HepG2 (cell line): ENCODE results near the gene MC4R. TPM values are rescaled to one million over a fixed set of nuclear protein-coding genes. Genes with fewer than 3 reads are reported as not detected.

ENCODE experiments used
- ATAC-seq: fragments of 200-7000 bp; cut with Tn5 transposase; 3 replicates; pipeline ENCODE4 v1.9.1; 2020; ENCODE audit warnings: mild to moderate bottlenecking, moderate library complexity
- BruUV-seq: library from RNA; stranded (reverse); fragments of 400-500 nt; replicated peaks from 2 replicates; lab custom pipeline; 2021; lab: Mats Ljungman, UMichigan
- CTCF ChIA-PET: fragments of 300-600 bp; formaldehyde crosslinking; extraction: SDS; loops from one replicate; lab custom pipeline; 2021; ENCODE audit warnings: low total read pairs, inconsistent platforms, low intra/inter-chr PET ratio; lab: Yijun Ruan, JAX
- POLR2A ChIA-PET: fragments of 350-600 bp; sonication (Branson Sonifier 250); formaldehyde crosslinking; loops from one replicate; lab custom pipeline; 2020; ENCODE audit warnings: antibody characterized with exemption, inconsistent platforms; lab: Yijun Ruan, JAX
- DNase-seq: peaks from one replicate; pipeline ENCODE4 v3.0.0-alpha.2; 2015; ENCODE audit warnings: low spot score
- FAIRE-seq: peaks from 3 replicates; lab custom pipeline; 2011; peaks lifted over from hg19 to GRCh38; lab: Jason Lieb, UNC
- H2AFZ ChIP-seq: one replicate; pipeline ENCODE4 v1.6.1; 2011; ENCODE audit warnings: low read length, inconsistent platforms
- H3K27ac ChIP-seq: fragments of 300-600 bp; 3 replicates; pipeline ENCODE4 v1.8.0; 2011; ENCODE audit warnings: mixed run types, mild to moderate bottlenecking, mixed read lengths, low read length, inconsistent platforms; ENCODE audit not compliant: insufficient read depth; ENCODE audit errors: extremely low read length
- H3K27me3 ChIP-seq, 2 experiments: fragments of 200-600 bp in 1 of 2; 2 replicates in 1 of 2; 3 replicates in 1 of 2; pipeline versions ENCODE4 v1.6.0 to v1.8.0; 2011; ENCODE audit warnings: low read length in 2 of 2, mild to moderate bottlenecking in 2 of 2, moderate library complexity in 2 of 2, inconsistent platforms in 1 of 2; ENCODE audit not compliant: insufficient read depth in 2 of 2, control insufficient read depth in 1 of 2
- H3K36me3 ChIP-seq, 2 experiments: fragments of 200-600 bp in 1 of 2; replicated peaks in 1 of 2; 2 replicates in 1 of 2; 3 replicates in 1 of 2; pipeline versions ENCODE4 v1.5.1 to v1.8.0; 2011; ENCODE audit warnings: low read length in 2 of 2, inconsistent platforms in 1 of 2; ENCODE audit not compliant: insufficient read depth in 2 of 2, control insufficient read depth in 1 of 2
- H3K4me1 ChIP-seq: 2 replicates; pipeline ENCODE4 v1.5.1; 2012; ENCODE audit warnings: low read length, inconsistent platforms; ENCODE audit not compliant: insufficient read depth
- H3K4me2 ChIP-seq: 2 replicates; pipeline ENCODE4 v1.6.0; 2011; ENCODE audit warnings: low read depth, low read length, inconsistent platforms
- H3K4me3 ChIP-seq, 3 experiments: fragments of 200-600 bp in 1 of 3; sonication (generic), shearing (Covaris generic) in 1 of 3; replicated peaks in 1 of 3; 2 replicates each; pipeline ENCODE4 v1.5.1; 2011 to 2016; ENCODE audit warnings: low read length in 3 of 3, inconsistent platforms in 2 of 3, low read depth in 2 of 3, mild to moderate bottlenecking in 2 of 3, control low read depth in 1 of 3, mixed read lengths in 1 of 3; ENCODE audit not compliant: insufficient read depth in 1 of 3
- H3K79me2 ChIP-seq: one replicate; pipeline ENCODE4 v1.6.1; 2011; ENCODE audit warnings: low read length, inconsistent platforms; ENCODE audit not compliant: insufficient read depth
- H3K9ac ChIP-seq: 2 replicates; pipeline ENCODE4 v1.6.0; 2011; ENCODE audit warnings: mild to moderate bottlenecking, low read depth, low read length, inconsistent platforms; ENCODE audit not compliant: insufficient read depth
- H3K9me3 ChIP-seq: 2 replicates; pipeline ENCODE4 v1.5.1; 2012; ENCODE audit warnings: mild to moderate bottlenecking, low read length
- H4K20me1 ChIP-seq: 2 replicates; pipeline ENCODE4 v1.6.0; 2011; ENCODE audit warnings: inconsistent platforms, mild to moderate bottlenecking, low read length, moderate library complexity; ENCODE audit not compliant: insufficient read depth
- ATF5 ChIP-seq: sonication (generic); formaldehyde crosslinking; IDR thresholded peaks from 2 replicates; pipeline ENCODE4 v1.4.0; 2020; ENCODE audit warnings: mild to moderate bottlenecking, low read depth, missing genetic modification reagents
- E2F5 ChIP-seq: sonication (generic); formaldehyde crosslinking; conservative IDR thresholded peaks from 2 replicates; pipeline ENCODE4 v1.4.0; 2020; ENCODE audit warnings: missing genetic modification reagents
- MED13 ChIP-seq: sonication (generic); formaldehyde crosslinking; IDR thresholded peaks from 2 replicates; pipeline ENCODE4 v1.5.0; 2020; ENCODE audit warnings: missing genetic modification reagents
- MLLT10 ChIP-seq: sonication (generic); formaldehyde crosslinking; IDR thresholded peaks from 2 replicates; pipeline ENCODE4 v1.4.0; 2020; ENCODE audit warnings: missing genetic modification reagents
- MYNN ChIP-seq: sonication (generic); formaldehyde crosslinking; IDR thresholded peaks from 2 replicates; pipeline ENCODE4 v1.4.0; 2020; ENCODE audit warnings: mild to moderate bottlenecking, low read depth, missing genetic modification reagents
- NFYC ChIP-seq: IDR thresholded peaks from 2 replicates; pipeline ENCODE4 v1.6.1; 2016; ENCODE audit warnings: missing genetic modification reagents, missing compliant biosample characterization
- POLR2AphosphoS2 ChIP-seq: IDR thresholded peaks from 2 replicates; pipeline ENCODE4 v1.6.1; 2011; ENCODE audit warnings: low read depth, low read length, improper control_type of control experiment
- RFX3 ChIP-seq: IDR thresholded peaks from 2 replicates; pipeline ENCODE4 v1.6.1; 2016; ENCODE audit warnings: missing biosample characterization, missing genetic modification reagents
- RFXAP ChIP-seq: sonication (generic); formaldehyde crosslinking; IDR thresholded peaks from 2 replicates; pipeline ENCODE4 v1.4.0; 2020; ENCODE audit warnings: missing genetic modification reagents, borderline replicate concordance
- SIX4 ChIP-seq: sonication (generic); formaldehyde crosslinking; IDR thresholded peaks from 2 replicates; pipeline ENCODE4 v1.4.0; 2020; ENCODE audit warnings: missing genetic modification reagents
- SP2 ChIP-seq: sonication (generic); formaldehyde crosslinking; IDR thresholded peaks from 2 replicates; pipeline ENCODE4 v1.5.1; 2020; ENCODE audit warnings: mild to moderate bottlenecking, missing genetic modification reagents
- ZEB1 ChIP-seq: IDR thresholded peaks from 2 replicates; pipeline ENCODE4 v1.6.1; 2012; ENCODE audit warnings: mild to moderate bottlenecking, low read depth, inconsistent platforms; ENCODE audit not compliant: insufficient replicate concordance
- ZFP1 ChIP-seq: IDR thresholded peaks from 2 replicates; pipeline ENCODE4 v1.6.1; 2016
- ZNF17 ChIP-seq: sonication (generic); formaldehyde crosslinking; IDR thresholded peaks from 2 replicates; pipeline ENCODE4 v1.5.0; 2020; ENCODE audit warnings: mild to moderate bottlenecking, missing genetic modification reagents
- ZNF543 ChIP-seq: sonication (generic); formaldehyde crosslinking; IDR thresholded peaks from 2 replicates; pipeline ENCODE4 v1.4.0; 2020; ENCODE audit warnings: mild to moderate bottlenecking, missing genetic modification reagents
- ZNF562 ChIP-seq: sonication (generic); formaldehyde crosslinking; IDR thresholded peaks from 2 replicates; pipeline ENCODE4 v1.8.0; 2022; ENCODE audit warnings: missing genetic modification reagents, borderline replicate concordance
- ZNF713 ChIP-seq: sonication (generic); formaldehyde crosslinking; IDR thresholded peaks from 2 replicates; pipeline ENCODE4 v1.4.0; 2020; ENCODE audit warnings: mild to moderate bottlenecking, missing genetic modification reagents
- WGBS: methylation state at CpG from one replicate; pipeline ENCODE4 v1.1.6; 2017; ENCODE audit warnings: low lambda C conversion rate; 5-methylcytosine and 5-hydroxymethylcytosine counted together
- in situ Hi-C: cut with HindIII; loops from 2 replicates; pipeline ENCODE4 v1.10.0; 2017; ENCODE audit warnings: low pct_unique_long_range_greater_than_20kb; ENCODE audit not compliant: extremely low pct_ligation_motif_present
- intact Hi-C: fragments of 100-400 bp; cut with micrococcal nuclease; formaldehyde crosslinking; loops from one replicate; pipeline ENCODE4 v1.10.0; 2022; ENCODE audit not compliant: unreplicated experiment
- polyA plus RNA-seq, 8 experiments: library from polyadenylated mRNA; depleted of rRNA in 3 of 8; stranded (reverse) in 7 of 8; unstranded in 1 of 8; fragments of >200 nt; fragmentation: Illumina TruSeq in 4 of 8; extraction: Trizol in 4 of 8; gene quantifications; 2 replicates each; pipeline versions ENCODE4 v1.2.1 to v1.2.3, GENCODE V29; 2011 to 2016; ENCODE audit warnings: low read depth in 4 of 8, missing spikeins in 1 of 8, mixed read lengths in 1 of 8; ENCODE audit not compliant: insufficient read depth in 1 of 8
- total RNA-seq, 5 experiments: library from RNA; depleted of rRNA; stranded (reverse); fragments of >200 nt; fragmentation: Illumina TruSeq; extraction: Trizol; gene quantifications; 2 replicates each; pipeline ENCODE4 v1.2.3, GENCODE V29; 2016; ENCODE audit warnings: low read depth in 1 of 5
- TF ChIP-seq, protein P1 (sequence below): sonication (generic); formaldehyde crosslinking; IDR thresholded peaks from 2 replicates; pipeline ENCODE4 v1.4.0; 2020; ENCODE audit warnings: mild to moderate bottlenecking, missing genetic modification reagents
- TF ChIP-seq, protein P2 (sequence below): sonication (generic); formaldehyde crosslinking; conservative IDR thresholded peaks from 2 replicates; pipeline ENCODE4 v1.5.0; 2020; ENCODE audit warnings: missing genetic modification reagents

MC4R gene
- total and polyA plus RNA-seq, 2 of the 13 experiments (the other 11 are each of a cell fraction or from before 2014, with no cell fraction given): not detected

DNA sequence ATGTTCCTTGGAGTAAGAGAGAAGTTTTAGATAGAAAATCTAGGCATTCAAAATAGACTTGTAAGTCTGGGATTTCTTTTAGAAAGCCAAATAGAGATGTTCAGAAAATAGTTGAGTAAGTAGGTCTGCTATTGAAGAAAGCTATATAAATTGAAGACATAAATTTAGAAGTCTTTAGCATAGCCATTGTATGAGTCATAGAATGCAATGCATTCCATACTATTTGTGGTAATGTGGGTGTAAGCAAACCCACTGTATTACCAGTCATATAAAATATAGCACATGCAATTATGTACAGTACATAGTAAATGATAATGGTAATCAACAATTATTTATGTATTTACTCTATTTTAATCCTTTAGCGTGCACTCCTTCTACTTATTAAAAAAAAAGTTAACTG lies 14.1 kb downstream of the MC4R start:
- no peak for DNase-seq

DNA sequence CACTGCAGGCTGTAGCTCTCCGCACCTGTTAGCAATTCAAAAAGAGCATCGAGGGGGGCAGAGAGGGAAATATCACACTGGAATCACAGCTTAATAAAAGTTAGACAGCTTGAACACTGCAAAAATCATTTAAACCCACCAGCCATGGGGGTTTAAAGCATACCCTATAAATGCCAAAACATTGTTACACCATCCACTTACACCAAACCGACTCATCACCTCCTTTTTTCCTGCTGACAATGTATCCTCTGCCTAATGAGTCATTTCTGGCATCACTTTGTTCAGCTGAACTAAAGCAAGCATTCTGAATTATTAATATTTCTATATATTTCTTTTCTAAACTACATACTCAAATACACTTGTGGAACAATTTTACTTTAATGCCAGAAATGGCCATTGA lies 21.6 kb downstream of the MC4R start:
- Histone ChIP-seq H3K9me3 (no peaks in the 10 kb centered on the region), H3K79me2 (no peaks in the 10 kb centered on the region), H3K4me2 (no peak overlapping the region), H3K36me3 (no peaks in the 10 kb centered on the region), H3K27ac (no peak overlapping the region), H4K20me1 (no peaks in the 10 kb centered on the region), H3K4me1 (no peaks in the 10 kb centered on the region), H3K4me3 (no peak overlapping the region), H3K9ac (no peak overlapping the region), H3K27me3 (no peaks in the 10 kb centered on the region), H2AFZ (no peak overlapping the region)
- in situ Hi-C loops (no loop called here), intact Hi-C loops (no loop called here)
- DNase-seq: no peak
- 17% methylated on average over 3 of the region's 3 CpGs for WGBS
- no peak for ATAC-seq
- no peak for FAIRE-seq
- ChIA-PET POLR2A (no interaction called here), CTCF (no interaction called here)
- BruUV-seq: no TSS peak
- no peak for TF ChIP-seq E2F5 (CRISPR knock-in tag)
- TF ChIP-seq POLR2AphosphoS2: no peak
- TF ChIP-seq MYNN (CRISPR knock-in tag): no peak
- no peak for TF ChIP-seq ZNF713 (CRISPR knock-in tag)
- TF ChIP-seq, protein P1, sequence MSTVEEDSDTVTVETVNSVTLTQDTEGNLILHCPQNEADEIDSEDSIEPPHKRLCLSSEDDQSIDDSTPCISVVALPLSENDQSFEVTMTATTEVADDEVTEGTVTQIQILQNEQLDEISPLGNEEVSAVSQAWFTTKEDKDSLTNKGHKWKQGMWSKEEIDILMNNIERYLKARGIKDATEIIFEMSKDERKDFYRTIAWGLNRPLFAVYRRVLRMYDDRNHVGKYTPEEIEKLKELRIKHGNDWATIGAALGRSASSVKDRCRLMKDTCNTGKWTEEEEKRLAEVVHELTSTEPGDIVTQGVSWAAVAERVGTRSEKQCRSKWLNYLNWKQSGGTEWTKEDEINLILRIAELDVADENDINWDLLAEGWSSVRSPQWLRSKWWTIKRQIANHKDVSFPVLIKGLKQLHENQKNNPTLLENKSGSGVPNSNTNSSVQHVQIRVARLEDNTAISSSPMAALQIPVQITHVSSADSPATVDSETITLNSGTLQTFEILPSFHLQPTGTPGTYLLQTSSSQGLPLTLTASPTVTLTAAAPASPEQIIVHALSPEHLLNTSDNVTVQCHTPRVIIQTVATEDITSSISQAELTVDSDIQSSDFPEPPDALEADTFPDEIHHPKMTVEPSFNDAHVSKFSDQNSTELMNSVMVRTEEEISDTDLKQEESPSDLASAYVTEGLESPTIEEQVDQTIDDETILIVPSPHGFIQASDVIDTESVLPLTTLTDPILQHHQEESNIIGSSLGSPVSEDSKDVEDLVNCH (CRISPR knock-in tag): no peak
- TF ChIP-seq, protein P2, sequence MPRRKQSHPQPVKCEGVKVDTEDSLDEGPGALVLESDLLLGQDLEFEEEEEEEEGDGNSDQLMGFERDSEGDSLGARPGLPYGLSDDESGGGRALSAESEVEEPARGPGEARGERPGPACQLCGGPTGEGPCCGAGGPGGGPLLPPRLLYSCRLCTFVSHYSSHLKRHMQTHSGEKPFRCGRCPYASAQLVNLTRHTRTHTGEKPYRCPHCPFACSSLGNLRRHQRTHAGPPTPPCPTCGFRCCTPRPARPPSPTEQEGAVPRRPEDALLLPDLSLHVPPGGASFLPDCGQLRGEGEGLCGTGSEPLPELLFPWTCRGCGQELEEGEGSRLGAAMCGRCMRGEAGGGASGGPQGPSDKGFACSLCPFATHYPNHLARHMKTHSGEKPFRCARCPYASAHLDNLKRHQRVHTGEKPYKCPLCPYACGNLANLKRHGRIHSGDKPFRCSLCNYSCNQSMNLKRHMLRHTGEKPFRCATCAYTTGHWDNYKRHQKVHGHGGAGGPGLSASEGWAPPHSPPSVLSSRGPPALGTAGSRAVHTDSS: no peak
- TF ChIP-seq MLLT10: no peak
- no peak for TF ChIP-seq RFXAP (CRISPR knock-in tag)
- TF ChIP-seq SP2 (CRISPR knock-in tag): no peak
- no peak for TF ChIP-seq ZFP1
- no peak for TF ChIP-seq ZNF17

More for the DNA sequence above, 14.1 kb downstream of the MC4R start:
- in situ Hi-C loops: no loop called here
- intact Hi-C loops: no loop called here
- no peak for FAIRE-seq
- no peak overlapping the region for H2AFZ ChIP-seq
- no peak overlapping the region for H3K4me2 ChIP-seq
- no peak overlapping the region for H3K9ac ChIP-seq
- no peaks in the 10 kb centered on the region for H4K20me1 ChIP-seq
- no peak overlapping the region for H3K4me3 ChIP-seq
- POLR2A ChIA-PET: no interaction called here
- no peak for TF ChIP-seq SIX4 (CRISPR knock-in tag)
- no peak for TF ChIP-seq ATF5 (CRISPR knock-in tag)
- TF ChIP-seq MED13 (CRISPR knock-in tag): no peak
- no peak for TF ChIP-seq RFX3 (CRISPR knock-in tag)
- TF ChIP-seq NFYC (CRISPR knock-in tag): no peak
- no peak for TF ChIP-seq ZNF543 (CRISPR knock-in tag)
- TF ChIP-seq ZNF562 (CRISPR knock-in tag): no peak
- no peak for TF ChIP-seq ZEB1
- H3K36me3 ChIP-seq: no peaks in the 10 kb centered on the region
- no peaks in the 10 kb centered on the region for H3K79me2 ChIP-seq
- no peaks in the 10 kb centered on the region for H3K27me3 ChIP-seq
- H3K27ac ChIP-seq: no peak overlapping the region
- 0% methylated on average over 1 of the region's 1 CpG for WGBS
- H3K9me3 ChIP-seq: no peaks in the 10 kb centered on the region
- CTCF ChIA-PET: no interaction called here
- no peak for ATAC-seq
- no peaks in the 10 kb centered on the region for H3K4me1 ChIP-seq
- no TSS peak for BruUV-seq
